Tongue (tissue), 2 donors: ENCODE measurements around the gene DNAH3. TPM values are rescaled to one million over a fixed set of nuclear protein-coding genes. Genes with fewer than 3 reads are reported as not detected.
"Not testable (repeated sequence)": the region's sequence is repeated elsewhere in the genome, so short reads cannot be mapped to it uniquely, and the experiment has no call there.

Source experiments
- DNase-seq: peaks from one replicate; pipeline ENCODE4 v3.0.0-alpha.2; 2015
- total RNA-seq: library from RNA; depleted of rRNA; stranded (reverse); fragments of >200 nt; gene quantifications from one replicate; pipeline ENCODE4 v1.2.3, GENCODE V29; 2014

The DNAH3 gene
- total RNA-seq, 1 donor from 2014 or later: 1.7 TPM

- DNase-seq: no peak
These were observed 80.1 kb downstream of the DNAH3 start for GRCh38 chr16:21070564-21070963.

DNA sequence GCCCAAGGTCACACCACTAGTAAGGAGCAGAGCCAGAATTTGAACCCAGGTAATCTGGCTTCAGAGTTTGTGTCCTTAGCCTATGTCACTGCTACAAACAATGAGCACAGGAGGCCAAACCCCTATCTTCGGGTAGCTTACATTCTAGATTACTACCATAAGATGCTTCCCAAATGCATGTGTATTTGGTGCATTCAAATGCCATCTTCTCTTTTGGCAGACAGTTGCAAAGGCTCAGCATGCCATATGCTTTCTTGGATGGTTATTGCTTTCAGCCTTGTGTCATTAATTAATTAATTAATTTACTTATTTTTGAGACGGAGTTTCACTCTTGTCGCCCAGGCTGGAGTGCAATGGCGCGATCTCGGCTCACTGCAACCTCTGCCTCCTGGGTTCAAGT, 80.7 kb downstream of the DNAH3 start:
- no peak for DNase-seq

GRCh38 chr16:21064203-21064602, 86.4 kb downstream of the DNAH3 start:
- no peak for DNase-seq

- not testable (repeated sequence) for DNase-seq
These were observed 87.3 kb downstream of the DNAH3 start for GRCh38 chr16:21063314-21063713.

GRCh38 chr16:21060027-21060510, 90.6 kb downstream of the DNAH3 start:
- no peak for DNase-seq

GRCh38 chr16:21057875-21058274, 92.8 kb downstream of the DNAH3 start:
- no peak for DNase-seq

DNA sequence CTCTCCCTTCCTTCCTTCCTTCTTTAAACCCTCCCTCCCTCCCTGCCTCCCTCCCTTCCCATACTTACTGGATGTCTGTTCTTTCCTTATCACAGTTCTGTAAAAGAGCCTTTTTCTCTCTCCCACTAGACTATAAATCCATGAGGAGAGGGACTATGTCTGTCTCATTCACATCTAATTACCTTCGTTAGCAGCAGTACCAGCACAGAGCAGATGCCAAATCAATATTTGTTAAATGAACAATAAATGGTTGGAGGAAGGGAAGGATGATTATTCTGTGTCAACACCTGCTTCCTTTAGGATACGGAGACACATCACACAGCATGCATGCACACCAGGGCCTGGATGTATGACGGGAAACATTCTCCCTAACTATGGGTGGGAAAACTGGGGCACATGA, 94.2 kb downstream of the DNAH3 start:
- DNase-seq: no peak

- not testable (repeated sequence) for DNase-seq
These were observed 94.9 kb downstream of the DNAH3 start for GRCh38 chr16:21055738-21056137.

GRCh38 chr16:21053590-21053989, 97.1 kb downstream of the DNAH3 start:
- no peak for DNase-seq

GRCh38 chr16:21048091-21048912, 102.3 kb downstream of the DNAH3 start:
- not testable (repeated sequence) for DNase-seq

GRCh38 chr16:21038197-21038596, 112.4 kb downstream of the DNAH3 start:
- DNase-seq: no peak

- no peak for DNase-seq
These were observed 112.9 kb downstream of the DNAH3 start for GRCh38 chr16:21037736-21038135.

DNA sequence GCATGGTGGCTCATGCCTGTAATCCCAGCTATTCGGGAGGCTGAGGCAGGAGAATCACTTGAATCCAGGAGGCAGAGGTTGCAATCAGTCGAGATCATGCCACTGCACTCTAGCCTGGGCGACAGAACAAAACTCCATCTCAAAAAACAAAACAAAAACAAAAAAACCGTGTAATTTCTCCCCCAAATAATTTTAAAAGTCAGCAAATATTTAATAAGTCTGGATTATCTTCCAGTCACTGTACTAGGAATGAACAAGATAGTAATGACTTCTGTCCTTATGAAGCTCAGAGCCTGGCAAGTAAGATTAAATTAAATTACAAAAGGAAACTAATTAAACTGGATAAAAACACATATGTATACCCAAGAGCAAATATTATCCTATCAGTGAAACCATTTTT, 113.5 kb downstream of the DNAH3 start:
- DNase-seq: no peak

GRCh38 chr16:21036471-21036870, 114.2 kb downstream of the DNAH3 start:
- DNase-seq: no peak

DNA sequence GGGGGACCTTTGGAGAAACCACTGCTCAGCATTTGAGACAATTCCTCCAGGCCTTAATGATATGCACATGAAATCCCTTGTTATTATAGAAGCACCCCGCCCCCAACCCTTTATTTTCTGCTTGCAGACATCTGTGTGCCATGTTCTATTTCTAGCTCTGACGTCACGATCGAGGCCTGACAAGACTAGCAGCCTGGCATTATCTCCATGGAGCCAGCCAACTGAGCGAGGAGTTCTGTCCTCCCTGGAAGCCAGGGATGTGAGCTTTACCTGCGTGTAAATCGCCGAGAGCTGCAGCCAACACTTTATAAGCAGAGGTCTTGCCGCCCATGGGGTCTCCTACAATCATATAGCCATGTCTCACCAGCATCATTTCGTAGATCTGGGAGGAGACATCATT, 116.9 kb downstream of the DNAH3 start:
- peak; percentile 44 for DNase-seq

DNA sequence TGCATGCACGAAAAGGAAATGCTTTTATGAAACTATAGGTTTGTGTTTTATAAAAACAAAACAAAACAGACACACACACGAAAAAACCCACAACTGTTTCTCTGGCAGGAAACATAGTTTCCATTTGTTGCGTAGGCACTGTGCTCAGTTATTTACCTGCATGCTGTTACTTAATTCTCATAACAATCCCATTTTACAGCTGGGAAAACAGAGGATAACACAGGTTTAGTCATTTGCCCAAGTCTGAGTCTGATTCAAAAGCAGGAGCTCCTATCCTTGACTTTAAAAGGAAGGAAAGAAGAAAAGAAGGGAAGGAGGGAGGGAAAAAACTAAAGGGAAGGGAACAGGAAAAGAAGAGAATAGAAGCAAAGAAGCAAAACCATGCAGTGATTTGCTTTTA, 117.4 kb downstream of the DNAH3 start:
- no peak for DNase-seq

DNA sequence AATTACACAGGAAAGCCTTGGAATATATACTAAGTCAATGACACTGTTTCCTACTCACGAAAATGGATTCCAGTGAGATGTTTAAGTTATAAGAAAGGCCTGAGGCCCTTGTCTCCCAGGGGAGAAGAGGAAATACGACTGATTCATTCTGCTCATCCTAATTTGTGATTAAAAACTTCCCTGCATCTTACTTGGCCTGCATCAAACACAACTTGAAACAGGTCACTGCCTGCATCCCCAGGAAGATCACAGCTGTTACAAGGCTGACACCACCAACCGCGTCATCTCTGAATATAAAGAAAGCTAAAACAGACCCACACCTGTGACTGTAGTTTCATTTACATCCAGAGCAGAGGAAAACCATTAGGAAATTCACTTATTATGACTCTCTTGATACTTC, 121.9 kb downstream of the DNAH3 start:
- no peak for DNase-seq

DNA sequence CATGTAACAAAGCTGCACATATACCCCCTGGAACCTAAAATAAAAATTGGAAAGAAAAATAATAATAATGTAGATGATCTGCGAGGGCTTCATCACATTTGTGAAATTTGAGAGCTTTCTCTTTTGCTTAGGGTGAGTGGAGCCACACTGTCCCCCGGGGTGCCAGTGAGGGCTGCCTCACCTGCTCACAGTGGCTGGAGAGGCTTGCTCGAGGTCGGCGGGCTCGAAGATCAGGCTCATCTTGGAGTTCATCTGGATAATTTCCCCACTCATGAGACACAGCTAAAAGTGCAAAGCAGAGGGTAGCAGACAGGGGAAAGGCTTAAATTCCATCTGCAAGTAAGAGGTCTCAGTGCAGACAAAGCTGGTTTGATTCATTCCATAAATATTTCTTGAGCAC, 123.8 kb downstream of the DNAH3 start:
- DNase-seq: no peak

GRCh38 chr16:21023509-21024202, 127.0 kb downstream of the DNAH3 start:
- no peak for DNase-seq

DNA sequence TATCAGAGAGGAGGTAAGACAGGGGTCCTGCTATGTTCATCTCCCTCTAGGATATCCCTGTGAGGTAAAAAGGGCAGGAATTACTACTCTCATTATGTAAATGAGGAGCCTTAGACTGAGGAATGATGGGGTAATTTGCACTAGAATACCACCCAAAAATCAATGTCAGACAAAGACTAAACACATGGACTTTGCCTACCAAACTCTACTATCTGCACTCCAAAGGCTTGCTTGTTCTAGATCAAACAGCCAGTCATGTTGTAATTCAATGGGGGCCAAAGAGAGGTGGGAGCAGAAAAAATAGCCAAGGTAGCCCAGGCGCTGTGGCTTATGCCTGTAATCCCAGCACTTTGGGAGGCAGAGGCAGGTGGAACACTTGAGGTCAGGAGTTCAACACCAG, 129.3 kb downstream of the DNAH3 start:
- DNase-seq: no peak

DNA sequence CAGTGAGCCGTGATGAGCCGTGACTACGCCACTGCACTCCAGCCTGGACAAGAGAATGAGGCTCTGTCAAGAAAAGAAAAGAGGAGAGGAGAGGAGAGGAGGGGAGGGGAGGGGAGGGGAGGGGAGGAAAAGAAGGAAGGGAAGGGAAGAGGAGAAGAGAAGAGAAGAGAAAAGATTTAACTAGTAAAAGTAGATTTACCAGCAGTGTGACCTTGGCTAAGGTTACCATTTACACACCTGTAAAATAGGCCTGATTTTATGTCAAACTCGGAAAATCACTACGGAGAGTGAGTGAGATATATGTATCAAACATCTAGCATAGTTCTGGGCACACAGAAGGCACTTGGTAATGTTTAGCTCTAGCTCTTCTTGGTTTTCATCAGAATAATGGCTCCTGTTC, 140.8 kb downstream of the DNAH3 start:
- DNase-seq: no peak

GRCh38 chr16:21005008-21005407, 145.6 kb downstream of the DNAH3 start:
- DNase-seq: no peak

DNA sequence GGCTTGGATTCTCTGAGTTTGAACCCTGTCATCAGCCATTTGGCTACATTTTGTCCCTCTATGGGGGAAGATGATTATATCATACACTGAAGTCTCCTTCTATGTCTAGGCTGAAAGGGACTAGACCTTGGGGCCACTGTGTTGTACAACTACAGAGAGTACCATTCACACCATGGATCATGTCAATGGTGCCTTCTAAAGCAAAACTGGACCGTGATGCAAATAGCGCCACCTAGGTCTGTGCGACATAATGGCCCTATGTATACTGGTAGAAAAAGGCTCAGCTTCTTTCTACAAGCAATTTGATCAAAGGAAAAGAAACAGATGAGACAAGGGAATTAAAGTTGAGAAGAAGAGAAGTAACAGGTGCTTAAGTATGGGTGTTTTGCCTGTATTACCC, 149.4 kb downstream of the DNAH3 start:
- no peak for DNase-seq

DNA sequence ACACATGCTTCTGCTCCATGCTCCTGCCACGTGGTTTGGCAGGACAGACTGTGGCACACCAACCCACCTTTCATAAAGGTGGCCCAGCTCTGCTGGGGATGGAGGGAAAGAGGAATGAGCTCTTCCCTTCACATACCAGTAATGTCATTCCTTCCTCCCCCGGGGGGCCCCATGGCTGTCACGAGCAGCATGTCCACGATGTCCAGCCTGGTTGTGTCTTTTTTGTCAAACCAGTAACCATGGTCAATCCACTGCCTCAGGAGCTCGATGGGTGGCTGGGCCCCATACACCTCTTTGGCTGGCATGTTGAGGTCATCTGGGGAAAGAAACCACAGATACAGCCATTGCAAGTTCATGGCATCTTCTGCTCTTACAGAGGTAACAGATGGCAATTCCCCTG, 153.5 kb downstream of the DNAH3 start:
- DNase-seq: no peak
